Measurements from ENCODE around the gene LCOR. TPM values are rescaled to one million over a fixed set of nuclear protein-coding genes. Genes with fewer than 3 reads are reported as not detected.
A peak's percentile ranks its signal among the peaks of the same experiment; 100 is the strongest.
"Not testable (repeated sequence)": the region's sequence is repeated elsewhere in the genome, so short reads cannot be mapped to it uniquely, and the experiment has no call there.

LCOR gene
- total RNA-seq, 1 donor from 2014 or later = 14.8 TPM

DNA sequence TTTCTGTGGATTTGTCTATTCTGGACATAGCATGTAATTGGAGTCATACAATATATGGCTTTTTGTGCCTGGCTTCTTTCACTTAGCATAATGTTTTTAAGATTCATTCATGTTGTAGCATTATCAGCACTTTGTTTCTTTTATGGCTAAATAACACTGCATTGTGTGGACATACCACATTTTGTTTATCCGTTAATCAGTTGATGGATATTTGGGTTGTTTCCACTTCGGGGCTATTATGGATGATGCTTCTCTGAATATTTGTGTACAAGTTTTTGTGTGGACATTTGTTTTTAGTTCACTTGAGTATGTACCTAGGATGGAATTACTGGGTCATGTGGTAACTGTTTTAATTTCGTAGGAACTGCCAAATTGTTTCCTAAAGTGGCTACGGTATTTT, 6.4 kb downstream of the LCOR start:
- no peak for DNase-seq (ENCODE audit: low read depth, low spot score)

DNA sequence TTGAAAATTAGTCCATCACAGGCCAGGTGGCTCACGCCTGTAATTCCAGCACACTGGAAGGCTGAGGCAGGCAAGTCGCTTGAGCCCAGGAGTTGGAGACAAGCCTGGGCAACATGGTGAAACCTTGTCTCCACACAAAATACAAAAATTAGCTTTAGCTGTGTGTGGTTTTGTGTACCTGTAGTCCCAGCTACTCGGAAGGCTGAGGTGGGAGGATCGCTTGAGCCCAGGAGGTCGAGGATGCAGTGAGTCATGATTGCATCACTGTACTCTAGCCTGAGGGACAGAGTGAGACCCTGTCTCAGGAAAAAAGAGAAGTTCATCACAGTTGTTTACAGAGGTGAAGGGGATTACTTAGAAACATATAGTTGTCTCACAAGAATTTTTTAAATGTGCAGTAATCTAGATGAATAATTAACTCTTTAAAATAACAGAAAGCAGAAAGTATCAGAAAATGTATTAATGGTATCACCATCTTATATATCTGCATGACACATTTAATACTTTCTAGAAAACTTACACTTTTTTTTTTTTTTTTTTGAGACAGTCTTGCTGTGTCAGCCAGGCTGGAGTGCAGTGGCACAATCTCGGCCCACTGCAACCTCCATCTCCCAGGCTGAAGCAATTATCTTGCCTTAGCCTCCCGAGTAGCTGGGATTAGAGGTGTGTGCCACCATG, 8.9 kb downstream of the LCOR start:
- no peak for DNase-seq (ENCODE audit: low read depth, low spot score)

DNA sequence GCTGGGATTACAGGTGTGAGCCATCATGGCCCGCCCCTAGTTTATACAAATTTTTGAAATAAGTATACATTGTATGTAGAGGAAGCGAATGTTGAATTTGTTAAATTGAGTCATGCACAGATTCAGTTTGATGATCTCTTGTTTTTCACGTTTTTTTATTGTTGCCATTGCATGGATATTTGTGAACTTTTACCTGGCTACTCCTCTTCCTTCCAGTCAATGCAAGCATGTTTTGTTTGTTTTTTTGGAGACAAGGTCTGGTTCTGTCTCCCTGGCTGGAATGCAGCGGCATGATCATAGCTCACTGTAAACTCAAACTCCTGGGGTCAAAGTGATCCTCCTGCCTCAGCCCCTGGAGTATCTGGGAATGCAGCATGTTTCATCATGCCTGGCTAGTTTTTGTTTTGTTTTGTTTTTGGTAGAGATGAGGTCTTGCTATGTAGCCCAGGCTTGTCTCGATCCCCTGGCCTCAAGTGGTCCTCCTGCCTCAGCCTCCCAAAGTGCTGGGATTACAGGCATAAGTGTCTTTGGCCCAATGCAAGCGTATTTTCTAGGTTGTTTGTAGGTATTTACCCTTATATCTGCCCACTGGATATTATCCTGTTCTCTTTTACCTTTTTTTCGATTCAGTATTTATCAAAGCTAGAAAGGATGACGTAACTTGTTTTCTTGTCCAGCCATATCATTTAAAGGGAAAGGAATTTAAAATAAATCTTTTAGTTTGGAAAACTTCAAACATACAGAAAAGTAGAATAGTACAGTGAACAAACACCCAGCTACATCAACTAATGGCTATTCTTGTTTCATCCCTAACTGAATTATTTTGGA, 11.0 kb downstream of the LCOR start:
- DNase-seq (ENCODE audit: low read depth, low spot score) = no peak

DNA sequence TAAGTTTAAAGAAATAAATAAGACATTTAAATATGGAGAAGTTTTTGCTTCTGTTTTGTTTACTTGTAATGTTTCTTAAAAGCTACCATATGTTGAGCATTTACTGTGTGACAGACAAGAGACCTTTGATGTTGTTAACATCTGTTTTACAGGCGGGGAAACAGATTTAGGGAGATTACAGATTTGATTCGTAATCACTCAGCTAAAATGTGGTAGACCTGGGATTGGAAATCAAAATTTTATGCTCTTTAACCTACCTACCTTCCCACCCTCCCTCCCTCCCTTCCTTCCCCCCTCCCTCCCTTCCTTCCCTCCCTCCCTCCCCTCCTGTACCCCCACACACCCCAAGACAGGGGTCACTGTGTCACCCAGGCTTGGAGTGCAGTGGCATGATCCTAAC, 11.7 kb downstream of the LCOR start:
- no peak for DNase-seq (ENCODE audit: low read depth, low spot score)

DNA sequence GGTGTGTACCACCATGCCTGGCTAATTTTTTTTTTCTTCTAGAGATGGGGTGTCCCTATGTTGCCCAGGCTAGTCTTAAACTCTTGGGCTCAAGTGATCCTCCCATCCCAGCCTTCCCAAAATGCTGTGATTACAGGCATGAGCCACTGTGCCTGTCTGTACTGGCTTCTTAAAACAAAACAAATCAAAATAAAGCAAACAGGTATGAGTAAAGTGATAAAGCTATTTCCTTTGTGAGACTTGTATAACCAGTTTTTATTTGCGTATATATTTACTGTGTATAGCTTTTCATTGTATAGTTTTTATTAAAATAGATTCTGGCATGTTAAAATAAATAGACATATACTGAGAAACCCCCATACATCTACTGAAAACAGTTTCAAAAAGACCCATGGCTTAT, 14.3 kb downstream of the LCOR start:
- DNase-seq (ENCODE audit: low read depth, low spot score) = no peak

DNA sequence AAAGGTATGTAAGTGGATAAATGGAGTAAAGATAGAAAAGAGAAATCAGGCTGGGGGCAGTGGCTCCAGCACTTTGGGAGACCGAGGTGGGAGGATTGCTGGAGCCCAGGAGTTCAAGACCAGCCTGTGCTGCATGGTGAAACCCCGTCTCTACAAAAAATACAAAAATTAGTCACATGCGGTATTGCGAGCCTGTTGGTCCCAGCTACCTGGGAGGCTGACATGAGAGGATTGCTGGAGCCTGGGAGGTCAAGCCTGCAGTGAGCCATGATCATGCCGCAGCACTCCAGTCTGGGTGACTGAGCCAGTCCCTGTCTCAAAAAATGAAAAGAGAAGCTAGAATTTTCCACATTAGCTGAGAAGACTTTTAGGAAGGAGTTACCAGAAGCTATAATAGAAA, 14.8 kb downstream of the LCOR start:
- no peak for DNase-seq (ENCODE audit: low read depth, low spot score)

DNA sequence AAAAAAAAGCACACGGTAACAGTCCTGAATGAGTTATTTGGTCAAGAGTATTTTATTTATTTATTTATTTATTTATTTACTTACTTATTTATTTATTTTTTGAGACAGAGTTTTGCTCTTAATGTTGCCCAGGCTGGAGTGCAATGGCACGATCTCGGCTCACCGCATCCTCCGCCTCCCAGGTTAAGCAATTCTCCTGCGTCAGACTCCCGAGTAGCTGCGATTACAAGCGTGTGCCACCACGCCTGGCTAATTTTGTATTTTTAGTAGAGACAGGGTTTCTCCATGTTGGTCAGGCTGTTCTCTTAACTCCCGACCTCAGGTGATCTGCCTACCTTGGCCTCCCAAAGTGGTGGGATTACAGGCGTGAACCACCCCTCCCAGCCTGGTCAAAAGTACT, 15.3 kb downstream of the LCOR start:
- not testable (repeated sequence) for DNase-seq (ENCODE audit: low read depth, low spot score)

DNA sequence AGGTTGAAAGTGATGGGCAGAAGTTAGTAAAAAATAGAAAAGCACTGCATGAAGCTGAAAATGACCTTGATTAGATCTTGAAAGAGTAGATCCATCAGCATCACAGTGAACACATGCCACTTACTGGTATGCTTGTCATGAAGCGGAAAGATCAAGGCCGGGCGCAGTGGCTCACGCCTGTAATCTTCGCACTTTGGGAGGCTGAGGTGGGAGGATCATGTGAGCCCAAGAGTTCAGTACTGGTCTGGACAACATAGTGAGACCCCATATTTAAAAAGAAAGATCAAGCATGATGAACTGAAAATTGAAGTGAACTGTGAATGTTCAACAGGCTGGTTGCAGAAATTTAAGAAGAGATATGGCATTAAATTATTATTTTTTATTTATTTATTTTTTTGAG, 18.0 kb downstream of the LCOR start:
- no peak for DNase-seq (ENCODE audit: low read depth, low spot score)

DNA sequence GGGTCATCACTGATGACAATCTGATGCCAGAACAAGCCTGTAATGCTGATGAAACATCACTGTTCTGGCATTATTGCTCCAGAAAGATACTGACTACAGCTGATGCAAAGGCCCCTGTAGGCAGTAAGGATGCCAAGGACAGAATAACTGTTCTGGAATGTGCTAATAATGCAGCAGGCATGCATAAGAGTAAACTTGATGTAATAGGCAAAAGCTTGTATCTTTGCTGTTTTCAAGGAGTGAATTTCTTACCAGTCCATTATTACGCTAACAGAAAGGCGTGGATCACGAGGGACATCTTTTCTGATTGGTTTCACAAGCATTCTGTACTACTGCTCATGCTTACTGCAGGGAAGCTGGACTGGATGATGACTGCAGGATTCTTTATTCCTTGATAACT, 18.7 kb downstream of the LCOR start:
- DNase-seq (ENCODE audit: low read depth, low spot score) = no peak

DNA sequence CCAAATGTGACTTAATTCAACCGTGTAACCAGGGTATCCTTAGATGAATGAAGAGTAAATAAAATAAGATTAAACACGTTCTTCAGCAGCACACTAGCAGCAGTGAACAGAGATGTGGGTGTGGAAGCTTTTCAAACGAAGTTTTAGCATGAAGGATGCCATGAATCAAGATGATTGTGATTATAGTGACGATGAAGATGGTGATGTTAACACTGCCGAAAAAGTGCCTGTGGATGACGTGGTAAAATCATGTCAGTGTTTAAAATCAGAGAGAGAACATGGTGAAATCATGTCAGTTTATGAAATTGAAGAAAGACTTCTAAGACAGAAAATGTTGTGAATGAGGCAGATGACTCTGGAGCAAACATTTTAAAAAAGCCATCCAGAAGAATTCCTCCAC, 19.2 kb downstream of the LCOR start:
- DNase-seq (ENCODE audit: low read depth, low spot score) = no peak

DNA sequence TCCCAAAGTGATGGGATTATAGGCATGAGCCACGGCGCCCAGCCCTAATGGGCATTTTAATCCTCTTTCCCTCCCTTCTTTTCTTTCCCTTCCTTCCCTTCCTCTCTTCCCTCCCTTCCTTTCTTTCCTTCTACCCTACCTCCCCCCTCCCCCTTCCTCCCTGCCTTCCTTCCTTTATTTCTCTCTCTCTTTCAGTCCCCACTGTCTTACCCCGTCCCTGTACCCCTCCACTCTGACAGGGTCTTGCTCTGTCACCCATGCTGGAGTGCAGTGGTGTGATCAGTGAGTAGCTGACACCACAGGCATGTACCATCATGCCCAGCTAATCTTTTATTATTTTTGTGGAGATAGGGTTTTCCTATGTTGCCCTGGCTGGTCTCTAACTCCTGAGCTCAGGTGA, 24.2 kb downstream of the LCOR start:
- DNase-seq (ENCODE audit: low read depth, low spot score) = no peak

DNA sequence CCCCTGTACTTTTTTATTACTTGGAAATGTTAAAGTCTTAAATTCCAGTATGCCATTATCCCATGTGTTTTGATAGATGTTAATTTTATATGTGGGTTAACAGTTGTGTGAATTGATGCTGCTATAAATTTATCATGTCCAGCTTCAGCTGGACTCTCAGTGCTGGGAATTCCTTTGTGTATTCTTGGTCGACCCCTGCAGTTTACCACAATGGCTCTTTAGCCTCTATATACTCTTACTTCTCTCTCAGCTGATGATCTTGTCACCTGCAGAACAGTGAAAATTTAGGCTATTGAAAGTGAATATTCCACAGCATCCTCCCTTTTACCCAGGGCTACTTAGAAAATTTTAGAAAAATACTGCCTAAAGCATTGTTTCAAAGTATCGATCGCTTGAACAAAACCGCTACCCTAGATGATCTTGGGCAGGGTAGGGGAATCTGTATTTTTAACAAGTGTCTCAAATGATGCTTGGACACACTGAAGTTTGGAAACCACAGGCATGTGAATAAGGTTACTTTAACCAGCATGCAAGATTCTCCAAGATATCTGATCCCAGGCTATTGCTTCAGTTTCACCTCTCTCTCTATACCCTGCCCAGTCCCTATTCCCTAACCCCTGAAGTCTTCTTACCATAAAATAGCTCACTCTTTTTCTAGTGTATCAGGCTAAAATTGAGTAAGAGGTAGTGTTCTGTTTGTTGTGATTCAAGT, 25.4 kb downstream of the LCOR start:
- no peak for DNase-seq (ENCODE audit: low read depth, low spot score)

DNA sequence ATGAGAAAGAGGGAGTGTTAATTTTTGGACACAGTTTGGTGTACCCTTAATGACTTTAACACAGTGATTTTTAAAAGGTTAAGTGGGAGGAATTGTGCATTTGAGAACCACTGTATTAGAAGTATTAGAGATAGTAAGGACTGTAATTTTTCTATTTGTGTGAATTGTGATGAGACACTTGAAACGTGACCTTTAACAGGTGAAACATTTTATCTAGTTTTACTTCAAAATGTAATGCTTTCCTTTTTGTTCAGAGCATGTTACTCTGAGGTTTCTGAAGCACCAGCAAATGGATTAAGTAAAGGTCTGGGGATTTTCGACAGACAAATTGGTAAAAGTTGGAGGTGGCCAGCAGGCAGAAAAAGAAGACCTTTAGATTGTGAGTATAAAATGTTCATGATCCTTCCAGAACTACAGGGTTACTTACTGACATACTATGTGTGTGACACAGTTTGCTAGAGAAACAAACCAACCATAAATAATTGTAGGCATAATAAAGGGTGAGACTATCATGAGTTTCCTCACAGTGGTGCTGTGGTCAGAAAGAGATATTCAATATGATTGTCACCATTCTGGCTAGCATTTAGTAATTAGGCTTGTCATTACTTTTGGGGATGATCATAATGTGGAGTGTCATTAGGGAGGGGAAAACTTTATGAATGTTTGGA, 26.1 kb downstream of the LCOR start:
- no peak for DNase-seq (ENCODE audit: low read depth, low spot score)

DNA sequence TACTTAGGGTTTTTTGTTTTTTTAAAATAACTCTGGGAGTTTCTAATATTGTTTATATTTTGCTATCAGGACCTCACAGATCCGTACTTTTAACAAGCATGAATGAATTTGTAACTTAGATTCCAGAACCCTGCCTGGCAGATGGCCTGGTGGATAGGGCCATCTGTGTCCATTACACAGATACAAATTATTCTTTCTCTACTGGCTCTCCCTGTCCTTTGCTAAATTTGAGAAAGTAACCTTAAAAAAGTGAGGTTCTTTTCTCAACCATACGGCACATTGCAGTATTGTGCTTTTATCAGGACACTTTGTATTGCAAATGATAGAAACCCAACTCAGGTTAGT, 26.6 kb downstream of the LCOR start:
- no peak for DNase-seq (ENCODE audit: low read depth, low spot score)

DNA sequence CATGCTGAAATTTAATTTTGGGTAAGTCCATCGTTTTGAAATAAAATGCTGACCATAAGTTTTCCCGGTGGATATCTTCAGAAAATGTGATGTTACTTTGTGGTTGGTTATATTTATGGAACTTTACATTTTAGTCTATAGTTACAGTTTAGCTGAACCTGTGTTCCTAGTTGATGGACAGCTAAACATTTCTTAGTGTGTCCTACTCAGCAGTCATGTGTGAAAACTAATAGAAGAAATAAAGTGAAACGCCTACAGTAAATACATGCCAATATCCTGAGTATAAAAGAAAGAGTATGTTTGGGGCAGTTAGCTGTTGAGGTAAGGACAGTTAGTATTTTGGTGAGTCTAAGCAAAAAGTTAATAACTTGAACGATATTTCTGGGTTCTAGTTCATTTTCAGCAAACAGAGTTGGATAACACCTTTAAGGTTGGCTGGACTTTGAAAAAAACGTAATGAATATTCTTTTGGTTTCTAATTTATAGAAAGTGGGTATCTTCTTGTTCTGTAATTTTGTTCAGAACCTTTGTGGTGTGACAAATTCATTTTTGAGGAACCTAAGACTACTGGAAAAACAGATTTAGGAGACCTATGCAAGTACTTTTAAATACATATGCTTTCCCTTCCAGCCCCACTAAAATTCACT, 28.7 kb downstream of the LCOR start:
- DNase-seq (ENCODE audit: low read depth, low spot score) = no peak

DNA sequence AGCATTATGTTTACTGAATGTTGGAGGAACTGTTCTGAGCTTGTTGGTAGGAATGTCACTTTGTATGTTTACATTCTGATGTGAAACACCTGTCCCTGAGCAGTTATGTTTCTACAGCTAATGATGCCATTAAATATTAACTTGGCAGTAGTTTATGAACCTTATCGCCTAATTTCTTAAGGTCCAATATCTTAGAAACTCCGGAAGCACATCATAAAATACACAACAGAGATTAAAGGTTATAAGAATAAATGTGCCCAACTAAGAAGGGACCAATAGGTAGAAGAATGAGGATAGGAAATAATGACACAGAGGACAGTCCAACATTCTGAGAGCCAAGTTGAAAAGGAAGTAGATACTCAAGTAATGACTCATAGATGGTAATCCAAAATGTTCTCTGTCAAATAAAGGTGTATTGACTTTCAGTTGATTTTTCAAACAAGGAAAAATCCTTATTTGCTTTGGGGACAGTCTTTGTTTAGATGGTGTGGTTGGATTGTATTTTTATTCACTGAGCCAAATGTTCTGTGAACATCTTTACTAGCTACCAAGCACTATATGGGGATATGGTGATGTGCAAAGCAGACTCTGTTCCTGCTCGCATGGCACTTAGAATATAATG, 31.9 kb downstream of the LCOR start:
- DNase-seq (ENCODE audit: low read depth, low spot score) = peak; percentile 41

DNA sequence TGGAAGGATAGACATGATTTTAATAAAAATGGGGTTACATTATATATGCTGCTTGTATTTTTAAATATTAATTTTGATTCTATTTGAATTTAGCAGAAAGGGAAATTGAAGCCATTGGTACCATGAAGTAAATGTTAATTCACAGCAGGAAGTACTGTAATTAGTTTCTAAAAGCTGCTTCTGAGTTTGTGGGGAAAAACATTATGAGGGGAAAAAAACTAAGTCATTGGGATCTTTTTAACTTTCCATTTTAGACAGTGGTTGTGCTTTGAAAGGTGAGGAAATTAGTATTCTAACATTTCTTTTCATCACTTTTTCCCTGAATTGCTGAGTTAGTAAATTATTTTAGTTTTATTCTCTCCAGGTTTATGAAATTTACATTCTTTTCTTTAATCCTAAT, 41.0 kb downstream of the LCOR start:
- no peak for DNase-seq (ENCODE audit: low read depth, low spot score)

DNA sequence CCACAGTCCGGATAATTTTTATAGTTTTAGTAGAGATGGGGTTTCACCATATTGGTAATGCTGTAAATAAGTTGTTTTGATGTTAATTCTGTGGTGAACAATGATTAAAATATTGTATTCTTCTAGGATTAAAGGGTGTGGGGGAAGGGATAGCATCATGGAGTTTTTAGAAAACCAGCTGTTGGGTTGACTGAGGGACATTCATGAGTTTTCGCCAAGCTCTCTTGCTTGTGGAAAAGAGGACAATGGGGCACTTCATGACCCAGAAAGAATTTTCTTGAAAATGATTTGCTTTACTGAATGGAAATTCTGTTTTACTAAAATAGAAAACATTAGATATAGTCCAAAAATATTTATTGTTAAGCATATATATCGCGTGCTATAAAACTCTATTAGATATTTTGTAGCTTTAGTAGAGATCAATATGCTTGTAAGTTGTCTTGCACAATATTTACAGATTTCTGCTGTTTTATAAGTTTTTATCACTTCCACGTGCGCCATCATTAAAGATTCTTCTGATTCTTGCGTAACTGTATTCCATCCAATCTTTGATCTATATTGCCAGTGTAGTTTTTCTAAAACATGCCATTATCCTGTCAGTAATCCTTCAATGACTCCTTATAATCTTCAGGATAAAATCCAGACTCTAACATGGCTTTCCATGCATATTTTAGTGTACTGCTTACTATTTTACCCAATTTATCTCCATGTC, 41.8 kb downstream of the LCOR start:
- no peak for DNase-seq (ENCODE audit: low read depth, low spot score)

DNA sequence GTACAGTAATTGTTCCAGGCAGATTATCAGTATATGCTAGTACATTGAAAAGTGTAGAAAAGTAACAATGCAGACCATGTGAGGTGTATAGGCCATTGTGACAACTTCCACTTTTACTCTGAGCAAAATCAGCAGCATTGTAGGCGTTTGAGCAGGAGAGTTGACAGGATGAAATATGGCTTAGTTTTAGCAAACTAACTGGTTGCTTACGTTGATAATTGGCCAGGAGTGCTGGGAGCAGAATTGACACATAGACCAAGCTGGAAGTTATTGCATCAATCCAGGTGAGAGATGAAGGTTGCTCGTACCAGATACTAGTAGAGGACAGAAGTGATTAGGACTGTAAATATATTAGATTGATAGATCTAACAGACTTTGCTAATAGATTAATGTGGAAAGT, 46.0 kb downstream of the LCOR start:
- no peak for DNase-seq (ENCODE audit: low read depth, low spot score)

DNA sequence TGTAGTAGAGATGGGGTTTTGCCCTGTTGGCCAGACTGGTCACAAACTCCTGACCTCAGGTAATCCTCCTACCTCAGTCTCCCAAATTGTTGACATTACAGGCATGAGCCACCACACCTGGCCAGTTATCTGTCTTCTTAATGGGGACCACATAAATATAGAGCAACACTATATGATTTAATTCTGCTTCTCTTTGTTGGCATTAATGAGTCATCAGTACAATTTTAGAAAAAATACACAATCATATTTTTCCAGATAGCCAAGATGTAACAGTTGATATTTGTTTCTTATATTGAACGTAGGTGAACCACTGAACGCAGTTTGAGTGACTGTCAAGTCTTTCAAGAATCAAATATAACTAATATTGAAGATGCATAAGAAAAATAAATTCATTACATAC, 48.5 kb downstream of the LCOR start:
- DNase-seq (ENCODE audit: low read depth, low spot score) = no peak

All from pulmonary artery endothelial cell (primary cell).